GM12891 (cell line): Measurements from ENCODE around the gene NFATC4.
"Not testable (repeated sequence)": the region's sequence is repeated elsewhere in the genome, so short reads cannot be mapped to it uniquely, and the experiment has no call there.

ENCODE experiments used
- PAX5 ChIP-seq: IDR thresholded peaks from 2 replicates; pipeline ENCODE4 v1.6.1; 2011; ENCODE audit warnings: low read length, moderate library complexity, mild to moderate bottlenecking; ENCODE audit not compliant: insufficient read depth, severe bottlenecking
- POLR2A ChIP-seq: IDR thresholded peaks from 2 replicates; pipeline ENCODE4 v1.6.1; 2011; ENCODE audit warnings: low read depth, low read length, control low read depth
- POLR2AphosphoS5 ChIP-seq: IDR thresholded peaks from 2 replicates; pipeline ENCODE4 v1.6.1; 2011; ENCODE audit warnings: low read depth, low read length, control low read depth
- POU2F2 ChIP-seq: IDR thresholded peaks from 2 replicates; pipeline ENCODE4 v1.6.1; 2011; ENCODE audit warnings: low read depth, mild to moderate bottlenecking, control low read depth, low read length, moderate library complexity
- SPI1 ChIP-seq: IDR thresholded peaks from 2 replicates; pipeline ENCODE4 v1.6.1; 2011; ENCODE audit warnings: low read depth, low read length, control low read depth
- TAF1 ChIP-seq: IDR thresholded peaks from 2 replicates; pipeline ENCODE4 v1.6.1; 2011; ENCODE audit warnings: low read depth, low read length, control low read depth

- TF ChIP-seq POLR2A, TAF1, POU2F2, POLR2AphosphoS5, SPI1, PAX5: not testable (repeated sequence)
Measured at GRCh38 chr14:24371605-24372004, 3.6 kb downstream of the NFATC4 start.
